HFF-Myc (cell line): Measurements from ENCODE around the gene CPNE4.

Source experiments
- DNase-seq: peaks from one replicate; pipeline ENCODE4 v3.0.0-alpha.2; 2011; ENCODE audit warnings: low read depth; ENCODE audit errors: extremely low read depth
- H3K4me3 ChIP-seq: replicated peaks from 2 replicates; pipeline ENCODE4 v1.5.1; 2011; ENCODE audit warnings: low read depth, mild to moderate bottlenecking, control low read depth, low read length
- CTCF ChIP-seq: IDR thresholded peaks from 2 replicates; pipeline ENCODE4 v1.5.1; 2012; ENCODE audit warnings: mild to moderate bottlenecking, low read depth, low read length, control low read depth; ENCODE audit errors: missing control alignments

Gene CPNE4

GRCh38 chr3:131883711-131884407 is 151.0 kb downstream of the CPNE4 start:
- TF ChIP-seq CTCF, result no peak
- H3K4me3 ChIP-seq, result no peak overlapping the region
- no peak for DNase-seq

GRCh38 chr3:131883086-131883485 is 151.7 kb downstream of the CPNE4 start:
- no peak for TF ChIP-seq CTCF
- H3K4me3 ChIP-seq, result no peak overlapping the region
- no peak for DNase-seq

GRCh38 chr3:131881777-131882176 is 153.0 kb downstream of the CPNE4 start:
- TF ChIP-seq CTCF, result no peak
- no peak for DNase-seq
- H3K4me3 ChIP-seq, result no peak overlapping the region

GRCh38 chr3:131880948-131881347 is 153.9 kb downstream of the CPNE4 start:
- no peak for TF ChIP-seq CTCF
- no peak for DNase-seq
- H3K4me3 ChIP-seq, result no peak overlapping the region

- no peak for DNase-seq
- no peak for TF ChIP-seq CTCF
- H3K4me3 ChIP-seq, result no peak overlapping the region
Observed at GRCh38 chr3:131868203-131868602, 166.6 kb downstream of the CPNE4 start.

GRCh38 chr3:131856171-131856570 is 178.6 kb downstream of the CPNE4 start:
- H3K4me3 ChIP-seq, result no peak overlapping the region
- no peak for DNase-seq
- no peak for TF ChIP-seq CTCF

GRCh38 chr3:131850223-131850622 is 184.6 kb downstream of the CPNE4 start:
- no peak overlapping the region for H3K4me3 ChIP-seq
- no peak for TF ChIP-seq CTCF
- DNase-seq, result no peak
